IMR-90 (cell line): ENCODE results near the gene TMEM168. TPM values are rescaled to one million over a fixed set of nuclear protein-coding genes. Genes with fewer than 3 reads are reported as not detected.

Experiments used
- ATAC-seq: fragments of 200-7000 bp; cut with Tn5 transposase; 2 replicates; pipeline ENCODE4 v1.9.1; 2020; ENCODE audit warnings: low read depth, mild to moderate bottlenecking, moderate library complexity
- BruUV-seq: library from RNA; stranded (reverse); fragments of 400-500 nt; replicated peaks from 2 replicates; lab custom pipeline; 2021; lab: Mats Ljungman, UMichigan
- CTCF ChIA-PET: fragments of 300-600 bp; formaldehyde crosslinking; extraction: SDS; loops from one replicate; lab custom pipeline; 2021; ENCODE audit warnings: antibody characterized with exemption; lab: Yijun Ruan, JAX
- POLR2A ChIA-PET: fragments of 300-600 bp; sonication (Branson Sonifier 250); formaldehyde crosslinking; loops from one replicate; lab custom pipeline; 2022; ENCODE audit warnings: antibody characterized with exemption; ENCODE audit not compliant: unreplicated experiment; lab: Charles Lee
- DNase-seq: peaks from one replicate; pipeline ENCODE4 v3.0.0; 2013
- H2AFZ ChIP-seq: replicated peaks from 2 replicates; pipeline ENCODE3; 2013; ENCODE audit warnings: low read length, mild to moderate bottlenecking; ENCODE audit not compliant: poor library complexity
- H2AK5ac ChIP-seq: 2 replicates; pipeline ENCODE4 v1.6.1; 2013; ENCODE audit warnings: low read depth, low read length, inconsistent platforms
- H2AK9ac ChIP-seq: replicated peaks from 2 replicates; pipeline ENCODE3; 2013; ENCODE audit warnings: mild to moderate bottlenecking, low read depth, low read length, moderate library complexity; ENCODE audit not compliant: poor library complexity
- H2BK120ac ChIP-seq: 2 replicates; pipeline ENCODE4 v1.6.1; 2013; ENCODE audit warnings: low read depth, low read length, inconsistent platforms
- H2BK15ac ChIP-seq: 3 replicates; pipeline ENCODE4 v1.6.1; 2013; ENCODE audit warnings: low read depth, low read length, inconsistent platforms
- H2BK20ac ChIP-seq: 2 replicates; pipeline ENCODE4 v1.6.1; 2013; ENCODE audit warnings: low read depth, mild to moderate bottlenecking, inconsistent platforms, low read length, moderate library complexity
- H2BK5ac ChIP-seq: 2 replicates; pipeline ENCODE4 v1.6.1; 2013; ENCODE audit warnings: mild to moderate bottlenecking, low read depth, low read length, inconsistent platforms; ENCODE audit not compliant: poor library complexity, severe bottlenecking
- H3K14ac ChIP-seq: replicated peaks from 2 replicates; pipeline ENCODE4 v1.6.1; 2013; ENCODE audit warnings: low read depth, low read length, inconsistent platforms
- H3K18ac ChIP-seq: 2 replicates; pipeline ENCODE4 v1.6.1; 2013; ENCODE audit warnings: low read depth, low read length, control low read depth
- H3K23ac ChIP-seq: 2 replicates; pipeline ENCODE4 v1.6.1; 2013; ENCODE audit warnings: low read depth, low read length, inconsistent platforms
- H3K27ac ChIP-seq: 2 replicates; pipeline ENCODE4 v1.5.1; 2013; ENCODE audit warnings: mild to moderate bottlenecking, control low read depth, low read length; ENCODE audit not compliant: insufficient read depth
- H3K27me3 ChIP-seq: 2 replicates; pipeline ENCODE4 v1.6.1; 2013; ENCODE audit warnings: low read length; ENCODE audit not compliant: control insufficient read depth, insufficient read depth
- H3K36me3 ChIP-seq: 2 replicates; pipeline ENCODE4 v1.6.1; 2013; ENCODE audit warnings: low read length, mixed read lengths; ENCODE audit not compliant: control insufficient read depth, insufficient read depth
- H3K4ac ChIP-seq: 2 replicates; pipeline ENCODE4 v1.6.1; 2013; ENCODE audit warnings: low read depth, low read length, inconsistent platforms
- H3K4me1 ChIP-seq: 2 replicates; pipeline ENCODE4 v1.6.1; 2013; ENCODE audit warnings: low read length, mixed read lengths; ENCODE audit not compliant: control insufficient read depth, insufficient read depth
- H3K4me2 ChIP-seq: 2 replicates; pipeline ENCODE4 v1.6.1; 2013; ENCODE audit warnings: low read depth, mild to moderate bottlenecking, control low read depth, low read length, moderate library complexity
- H3K4me3 ChIP-seq: 2 replicates; pipeline ENCODE4 v1.5.1; 2013; ENCODE audit warnings: low read depth, mild to moderate bottlenecking, control low read depth, low read length, moderate library complexity; ENCODE audit not compliant: insufficient read depth
- H3K56ac ChIP-seq: 2 replicates; pipeline ENCODE4 v1.6.1; 2013; ENCODE audit warnings: low read length, inconsistent platforms; ENCODE audit not compliant: insufficient read depth; ENCODE audit errors: extremely low read depth
- H3K79me1 ChIP-seq, 2 experiments: 2 replicates each; pipeline ENCODE4 v1.6.1; 2013; ENCODE audit warnings: low read length in 2 of 2, inconsistent platforms in 1 of 2, low read depth in 1 of 2
- H3K9ac ChIP-seq: 2 replicates; pipeline ENCODE4 v1.6.1; 2013; ENCODE audit warnings: low read depth, low read length, control low read depth
- H3K9me1 ChIP-seq: 2 replicates; pipeline ENCODE4 v1.6.1; 2013; ENCODE audit warnings: low read length, inconsistent platforms; ENCODE audit not compliant: insufficient read depth
- H3K9me3 ChIP-seq: 2 replicates; pipeline ENCODE4 v1.6.1; 2013; ENCODE audit warnings: low read length; ENCODE audit not compliant: control insufficient read depth, insufficient read depth
- H4K20me1 ChIP-seq: 2 replicates; pipeline ENCODE4 v1.6.1; 2013; ENCODE audit warnings: low read length, inconsistent platforms; ENCODE audit not compliant: insufficient read depth
- H4K5ac ChIP-seq: 2 replicates; pipeline ENCODE4 v1.6.1; 2013; ENCODE audit warnings: mild to moderate bottlenecking, low read depth, low read length, control low read depth
- H4K8ac ChIP-seq, 2 experiments: 2 replicates each; pipeline ENCODE4 v1.6.1; 2013; ENCODE audit warnings: low read depth in 2 of 2, low read length in 2 of 2, control low read depth in 1 of 2, inconsistent platforms in 1 of 2
- H4K91ac ChIP-seq: 2 replicates; pipeline ENCODE4 v1.6.1; 2013; ENCODE audit warnings: low read depth, low read length, inconsistent platforms; ENCODE audit not compliant: insufficient read depth
- BHLHE40 ChIP-seq: fragments of 150-350 bp; IDR thresholded peaks from 2 replicates; pipeline ENCODE4 v1.6.1; 2016; ENCODE audit warnings: mild to moderate bottlenecking, low read depth, low read length
- ELK1 ChIP-seq: fragments of 150-350 bp; IDR thresholded peaks from 2 replicates; pipeline ENCODE4 v1.6.1; 2016; ENCODE audit warnings: low read depth, mild to moderate bottlenecking, low read length, moderate library complexity, borderline replicate concordance
- NFE2L2 ChIP-seq: fragments of 150-350 bp; IDR thresholded peaks from 2 replicates; pipeline ENCODE4 v1.6.1; 2016; ENCODE audit warnings: low read depth, mild to moderate bottlenecking, low read length
- POLR2A ChIP-seq: IDR thresholded peaks from 2 replicates; pipeline ENCODE4 v1.6.1; 2012; ENCODE audit warnings: mild to moderate bottlenecking, low read depth, low read length
- RCOR1 ChIP-seq: IDR thresholded peaks from 2 replicates; pipeline ENCODE4 v1.6.1; 2012; ENCODE audit warnings: mild to moderate bottlenecking, low read length, improper control_type of control experiment; ENCODE audit not compliant: insufficient replicate concordance
- RFX5 ChIP-seq: IDR thresholded peaks from 2 replicates; pipeline ENCODE4 v1.8.0; 2012; ENCODE audit warnings: low read depth, mild to moderate bottlenecking, low read length, moderate library complexity
- USF2 ChIP-seq: fragments of 150-350 bp; IDR thresholded peaks from 2 replicates; pipeline ENCODE4 v1.6.1; 2017; ENCODE audit warnings: mild to moderate bottlenecking, antibody characterized with exemption, low read length, low read depth
- WGBS, 2 experiments: methylation state at CpG; one replicate each; pipeline versions ENCODE4 v1.1.5 to v1.1.7; 2013; ENCODE audit warnings: missing lambda C conversion rate in 2 of 2; ENCODE audit not compliant: insufficient read length in 1 of 2; ENCODE audit errors: extremely low coverage in 2 of 2; 5-methylcytosine and 5-hydroxymethylcytosine counted together
- dilution Hi-C: fragments of 300-500 bp; cut with HindIII; formaldehyde crosslinking; loops from one replicate; pipeline ENCODE4 v1.14.3; 2018; ENCODE audit warnings: low sequenced_read_pairs; ENCODE audit not compliant: unreplicated experiment
- in situ Hi-C: fragments of 300-500 bp; cut with MboI; formaldehyde crosslinking; loops from 3 replicates; pipeline ENCODE4 v1.14.3; 2019; ENCODE audit warnings: low sequenced_read_pairs, inconsistent platforms, mixed read lengths
- intact Hi-C: fragments of 100-400 bp; cut with micrococcal nuclease; formaldehyde crosslinking; loops from 2 replicates; pipeline ENCODE4 v1.10.0; 2022
- polyA plus RNA-seq, 3 experiments: library from polyadenylated mRNA; depleted of rRNA; stranded (reverse); fragments of >200 nt; gene quantifications; 2 replicates each; pipeline ENCODE4 v1.2.3, GENCODE V29; 2012; ENCODE audit warnings: low replicate concordance in 1 of 3
- total RNA-seq: library from RNA; depleted of rRNA; stranded (reverse); fragments of >200 nt; gene quantifications from 2 replicates; pipeline ENCODE4 v1.2.3, GENCODE V29; 2012

The TMEM168 gene
- total and polyA plus RNA-seq, 2 of the 4 experiments (the other 2 are of a cell fraction) = 17.7 to 22.9 TPM

GRCh38 chr7:112744818-112745217 is 45.4 kb downstream of the TMEM168 start:
- Histone ChIP-seq H2BK15ac (no peak overlapping the region), H2BK120ac (no peak overlapping the region), H3K18ac (no peak overlapping the region), H3K36me3 (no peaks in the 10 kb centered on the region), H3K9me3 (no peaks in the 10 kb centered on the region), H3K27ac (no peak overlapping the region), H3K9me1 (no peaks in the 10 kb centered on the region), H3K4me1 (no peaks in the 10 kb centered on the region), H4K20me1 (no peaks in the 10 kb centered on the region), H4K91ac (no peak overlapping the region), H3K9ac (no peak overlapping the region), H2BK5ac (no peak overlapping the region), H3K4me2 (no peak overlapping the region), H4K8ac (no peak overlapping the region), H3K56ac (no peak overlapping the region), H3K4me3 (no peak overlapping the region), H2AK5ac (no peak overlapping the region), H2AK9ac (no peak overlapping the region), H2AFZ (no peak overlapping the region), H3K4ac (no peak overlapping the region), H4K5ac (no peak overlapping the region), H3K79me1 (no peaks in the 10 kb centered on the region), H3K27me3 (no peaks in the 10 kb centered on the region), H3K14ac (no peak overlapping the region), H2BK20ac (no peak overlapping the region), H3K23ac (no peak overlapping the region)
- dilution Hi-C loops (no loop called here), in situ Hi-C loops (no loop called here), intact Hi-C loops (no loop called here)
- TF ChIP-seq RCOR1 = no peak
- no peak for TF ChIP-seq BHLHE40
- no peak for TF ChIP-seq RFX5
- no peak for TF ChIP-seq ELK1
- no peak for TF ChIP-seq POLR2A
- no peak for TF ChIP-seq NFE2L2
- no peak for TF ChIP-seq USF2
- POLR2A ChIA-PET = no interaction called here
- 100% methylated on average over 1 of the region's 2 CpGs; no CpG with 5 or more reads in 1 of the 2 experiments for WGBS, 2 experiments
- DNase-seq = no peak
- no peak for ATAC-seq
- CTCF ChIA-PET = no interaction called here
- BruUV-seq = no TSS peak
